Measurements from ENCODE around the gene FAM120A. TPM values are rescaled to one million over a fixed set of nuclear protein-coding genes. Genes with fewer than 3 reads are reported as not detected.

The FAM120A gene
- total RNA-seq, 1 experiment from 2014 or later = 162 TPM

- BruUV-seq (replicated peaks) = no TSS peak
- no peaks in the 10 kb centered on the region for H3K9me3 Mint-ChIP-seq (ENCODE audit: unreplicated experiment)
- TF ChIP-seq, protein P1, sequence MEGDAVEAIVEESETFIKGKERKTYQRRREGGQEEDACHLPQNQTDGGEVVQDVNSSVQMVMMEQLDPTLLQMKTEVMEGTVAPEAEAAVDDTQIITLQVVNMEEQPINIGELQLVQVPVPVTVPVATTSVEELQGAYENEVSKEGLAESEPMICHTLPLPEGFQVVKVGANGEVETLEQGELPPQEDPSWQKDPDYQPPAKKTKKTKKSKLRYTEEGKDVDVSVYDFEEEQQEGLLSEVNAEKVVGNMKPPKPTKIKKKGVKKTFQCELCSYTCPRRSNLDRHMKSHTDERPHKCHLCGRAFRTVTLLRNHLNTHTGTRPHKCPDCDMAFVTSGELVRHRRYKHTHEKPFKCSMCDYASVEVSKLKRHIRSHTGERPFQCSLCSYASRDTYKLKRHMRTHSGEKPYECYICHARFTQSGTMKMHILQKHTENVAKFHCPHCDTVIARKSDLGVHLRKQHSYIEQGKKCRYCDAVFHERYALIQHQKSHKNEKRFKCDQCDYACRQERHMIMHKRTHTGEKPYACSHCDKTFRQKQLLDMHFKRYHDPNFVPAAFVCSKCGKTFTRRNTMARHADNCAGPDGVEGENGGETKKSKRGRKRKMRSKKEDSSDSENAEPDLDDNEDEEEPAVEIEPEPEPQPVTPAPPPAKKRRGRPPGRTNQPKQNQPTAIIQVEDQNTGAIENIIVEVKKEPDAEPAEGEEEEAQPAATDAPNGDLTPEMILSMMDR (IDR thresholded peaks at IDR 0.05; ENCODE audit: unreplicated experiment) = no peak
- intact Hi-C loops (cut with micrococcal nuclease) = no loop called here
- no peaks in the 10 kb centered on the region for H3K36me3 Mint-ChIP-seq (ENCODE audit: insufficient read depth, unreplicated experiment)
- POLR2A ChIA-PET = no interaction called here
- H3K27ac Mint-ChIP-seq (ENCODE audit: low read depth, unreplicated experiment) = no peak overlapping the region
- peaks cover 45% of the 10 kb centered on the region for H3K4me1 Mint-ChIP-seq (ENCODE audit: insufficient read depth, unreplicated experiment)
- no peaks in the 10 kb centered on the region for H3K27me3 Mint-ChIP-seq (ENCODE audit: insufficient read depth, unreplicated experiment)
- no peak for DNase-seq (ENCODE audit: unreplicated experiment)
- H3K4me3 Mint-ChIP-seq (ENCODE audit: unreplicated experiment) = no peak overlapping the region
- CTCF ChIA-PET = no interaction called here
These were observed 9.9 kb downstream of the FAM120A start for GRCh38 chr9:93461414-93461743.

GRCh38 chr9:93461821-93462220 lies 10.3 kb downstream of the FAM120A start:
- POLR2A ChIA-PET = interaction anchor here (0.8 kb wide), 1 partner anchor 8 kb away, joined by 3 read pairs; the partner anchor contains the start of gene FAM120AOS
- Mint-ChIP-seq H3K27ac (ENCODE audit: low read depth, unreplicated experiment) (no peak overlapping the region), H3K36me3 (ENCODE audit: insufficient read depth, unreplicated experiment) (no peaks in the 10 kb centered on the region)

DNA sequence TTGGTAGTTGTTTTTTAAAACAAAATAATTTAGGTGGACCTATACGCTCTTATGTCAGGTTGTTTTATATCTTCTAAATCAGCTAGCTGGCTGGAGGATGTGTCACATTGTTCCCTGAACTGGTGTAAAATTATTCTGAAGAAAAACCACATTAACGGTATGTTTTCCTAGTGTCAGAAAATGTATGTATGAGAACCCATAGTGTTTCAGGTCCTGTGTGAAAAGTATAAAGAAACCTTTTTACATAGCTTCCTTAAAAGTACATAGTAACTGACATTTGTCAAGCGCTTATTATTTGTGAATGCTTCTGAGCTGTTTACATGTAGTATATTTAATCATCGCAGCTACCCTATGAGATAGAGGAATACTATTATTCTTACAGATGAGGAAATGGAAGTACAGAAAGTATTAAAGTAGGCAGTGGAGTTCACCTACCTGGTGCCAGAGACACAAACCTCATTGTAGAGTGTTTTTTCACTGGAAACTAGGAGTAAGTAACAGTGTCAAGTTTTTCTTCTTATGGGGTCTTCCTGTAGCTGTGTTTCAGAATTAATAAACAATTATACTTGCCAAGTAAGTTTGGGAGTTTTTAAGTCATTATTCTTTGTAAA lies 12.3 kb downstream of the FAM120A start:
- Mint-ChIP-seq H3K4me1 (ENCODE audit: insufficient read depth, unreplicated experiment) (peaks cover 43% of the 10 kb centered on the region), H3K27me3 (ENCODE audit: insufficient read depth, unreplicated experiment) (no peaks in the 10 kb centered on the region), H3K27ac (ENCODE audit: low read depth, unreplicated experiment) (peak overlapping the region; percentile 51), H3K4me3 (ENCODE audit: unreplicated experiment) (no peak overlapping the region), H3K36me3 (ENCODE audit: insufficient read depth, unreplicated experiment) (no peaks in the 10 kb centered on the region), H3K9me3 (ENCODE audit: unreplicated experiment) (no peaks in the 10 kb centered on the region)
- ChIA-PET CTCF (interaction anchor here (0.7 to 1.4 kb wide), 2 partner anchors 103 to 183 kb away, joined by 3 to 5 read pairs; no protein-coding TSS in a partner anchor), POLR2A (interaction anchor here (0.7 to 3.7 kb wide), 4 partner anchors 10 to 14 kb away, joined by 3 to 46 read pairs (median 6); partner anchors contain the start of gene FAM120AOS)
- TF ChIP-seq, protein P1 (IDR thresholded peaks at IDR 0.05; ENCODE audit: unreplicated experiment) = no peak
- intact Hi-C loops (cut with micrococcal nuclease) = no loop called here
- no peak for DNase-seq (ENCODE audit: unreplicated experiment)
- no TSS peak for BruUV-seq (replicated peaks)

More at GRCh38 chr9:93461821-93462220, 10.3 kb downstream of the FAM120A start:
- TF ChIP-seq, protein P1 (IDR thresholded peaks at IDR 0.05; ENCODE audit: unreplicated experiment) = no peak
- Mint-ChIP-seq H3K27me3 (ENCODE audit: insufficient read depth, unreplicated experiment) (no peaks in the 10 kb centered on the region), H3K4me1 (ENCODE audit: insufficient read depth, unreplicated experiment) (peaks cover 45% of the 10 kb centered on the region), H3K4me3 (ENCODE audit: unreplicated experiment) (no peak overlapping the region), H3K9me3 (ENCODE audit: unreplicated experiment) (no peaks in the 10 kb centered on the region)
- CTCF ChIA-PET = no interaction called here
- no peak for DNase-seq (ENCODE audit: unreplicated experiment)
- BruUV-seq (replicated peaks) = no TSS peak
- intact Hi-C loops (cut with micrococcal nuclease) = no loop called here

GRCh38 chr9:93464395-93464794 lies 12.9 kb downstream of the FAM120A start:
- BruUV-seq (replicated peaks) = no TSS peak
- H3K4me1 Mint-ChIP-seq (ENCODE audit: insufficient read depth, unreplicated experiment) = peaks cover 43% of the 10 kb centered on the region

More at GRCh38 chr9:93464395-93464794, 12.9 kb downstream of the FAM120A start:
- H3K27me3 Mint-ChIP-seq (ENCODE audit: insufficient read depth, unreplicated experiment) = no peaks in the 10 kb centered on the region
- H3K4me3 Mint-ChIP-seq (ENCODE audit: unreplicated experiment) = no peak overlapping the region
- intact Hi-C loops (cut with micrococcal nuclease) = no loop called here
- H3K36me3 Mint-ChIP-seq (ENCODE audit: insufficient read depth, unreplicated experiment) = no peaks in the 10 kb centered on the region
- DNase-seq (ENCODE audit: unreplicated experiment) = no peak
- POLR2A ChIA-PET = interaction anchor here (1.2 to 3.7 kb wide), 5 partner anchors 9 to 45 kb away, joined by 3 to 46 read pairs (median 6); partner anchors contain the start of gene FAM120AOS
- no peaks in the 10 kb centered on the region for H3K9me3 Mint-ChIP-seq (ENCODE audit: unreplicated experiment)
- TF ChIP-seq, protein P1 (IDR thresholded peaks at IDR 0.05; ENCODE audit: unreplicated experiment) = no peak
- peak overlapping the region; percentile 51 for H3K27ac Mint-ChIP-seq (ENCODE audit: low read depth, unreplicated experiment)
- CTCF ChIA-PET = interaction anchor here (0.7 to 1.4 kb wide), 2 partner anchors 102 to 152 kb away, joined by 3 to 5 read pairs; no protein-coding TSS in a partner anchor
